Astrocyte (in vitro differentiated cells and primary cell): Measurements from ENCODE around the gene CHST9.

Source experiments
- EZH2 ChIP-seq: IDR thresholded peaks from 2 replicates; pipeline ENCODE4 v1.6.1; 2012; ENCODE audit warnings: mild to moderate bottlenecking, low read length, inconsistent platforms; ENCODE audit not compliant: insufficient read depth
- TF ChIP-seq, protein P1 (sequence below): IDR thresholded peaks from 2 replicates; pipeline ENCODE4 v1.5.1; 2011; ENCODE audit warnings: low read depth, mild to moderate bottlenecking, inconsistent platforms, low read length, moderate library complexity; ENCODE audit not compliant: insufficient read depth

DNA sequence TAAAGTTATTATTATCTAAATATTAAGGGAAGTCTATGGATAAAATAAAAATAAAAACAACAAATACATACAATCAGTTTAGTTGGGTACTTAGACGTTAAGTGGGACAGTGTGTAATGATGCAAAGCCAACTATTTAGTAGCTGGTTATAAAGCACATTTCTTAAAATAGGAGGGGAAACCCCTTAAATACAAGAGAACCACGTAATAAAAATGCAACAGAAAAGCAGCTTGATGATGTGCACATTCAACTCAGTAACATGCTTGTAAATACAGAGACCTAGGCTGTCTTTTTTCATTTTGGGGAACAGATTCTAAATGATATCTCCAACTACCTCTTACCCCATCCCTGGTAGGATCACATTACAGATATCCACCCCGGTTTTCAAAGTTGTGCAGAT lies 185.3 kb downstream of the CHST9 start:
- TF ChIP-seq, protein P1, sequence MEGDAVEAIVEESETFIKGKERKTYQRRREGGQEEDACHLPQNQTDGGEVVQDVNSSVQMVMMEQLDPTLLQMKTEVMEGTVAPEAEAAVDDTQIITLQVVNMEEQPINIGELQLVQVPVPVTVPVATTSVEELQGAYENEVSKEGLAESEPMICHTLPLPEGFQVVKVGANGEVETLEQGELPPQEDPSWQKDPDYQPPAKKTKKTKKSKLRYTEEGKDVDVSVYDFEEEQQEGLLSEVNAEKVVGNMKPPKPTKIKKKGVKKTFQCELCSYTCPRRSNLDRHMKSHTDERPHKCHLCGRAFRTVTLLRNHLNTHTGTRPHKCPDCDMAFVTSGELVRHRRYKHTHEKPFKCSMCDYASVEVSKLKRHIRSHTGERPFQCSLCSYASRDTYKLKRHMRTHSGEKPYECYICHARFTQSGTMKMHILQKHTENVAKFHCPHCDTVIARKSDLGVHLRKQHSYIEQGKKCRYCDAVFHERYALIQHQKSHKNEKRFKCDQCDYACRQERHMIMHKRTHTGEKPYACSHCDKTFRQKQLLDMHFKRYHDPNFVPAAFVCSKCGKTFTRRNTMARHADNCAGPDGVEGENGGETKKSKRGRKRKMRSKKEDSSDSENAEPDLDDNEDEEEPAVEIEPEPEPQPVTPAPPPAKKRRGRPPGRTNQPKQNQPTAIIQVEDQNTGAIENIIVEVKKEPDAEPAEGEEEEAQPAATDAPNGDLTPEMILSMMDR, result no peak
- TF ChIP-seq EZH2, result no peak
